GM10248 (cell line): Measurements from ENCODE around the gene NXPH4.

Experiments
- CTCF ChIA-PET: fragments of 300-600 bp; sonication (Branson Sonifier 250); formaldehyde crosslinking; extraction: SDS; loops from one replicate; lab custom pipeline; 2021; ENCODE audit warnings: antibody characterized with exemption; lab: Yijun Ruan, JAX
- POLR2A ChIA-PET: fragments of 350-650 bp; sonication (Branson Sonifier 250); formaldehyde crosslinking; extraction: SDS; loops from one replicate; lab custom pipeline; 2020; ENCODE audit warnings: antibody characterized with exemption; lab: Yijun Ruan, JAX
- DNase-seq: peaks from one replicate; pipeline ENCODE4 v3.0.0; 2012; ENCODE audit errors: extremely low spot score
- TF ChIP-seq, protein P1 (sequence below): IDR thresholded peaks from 2 replicates; pipeline ENCODE4 v1.5.1; 2012; ENCODE audit warnings: mild to moderate bottlenecking, low read depth; ENCODE audit errors: extremely low read depth, missing control alignments, control extremely low read depth

The NXPH4 gene

DNA sequence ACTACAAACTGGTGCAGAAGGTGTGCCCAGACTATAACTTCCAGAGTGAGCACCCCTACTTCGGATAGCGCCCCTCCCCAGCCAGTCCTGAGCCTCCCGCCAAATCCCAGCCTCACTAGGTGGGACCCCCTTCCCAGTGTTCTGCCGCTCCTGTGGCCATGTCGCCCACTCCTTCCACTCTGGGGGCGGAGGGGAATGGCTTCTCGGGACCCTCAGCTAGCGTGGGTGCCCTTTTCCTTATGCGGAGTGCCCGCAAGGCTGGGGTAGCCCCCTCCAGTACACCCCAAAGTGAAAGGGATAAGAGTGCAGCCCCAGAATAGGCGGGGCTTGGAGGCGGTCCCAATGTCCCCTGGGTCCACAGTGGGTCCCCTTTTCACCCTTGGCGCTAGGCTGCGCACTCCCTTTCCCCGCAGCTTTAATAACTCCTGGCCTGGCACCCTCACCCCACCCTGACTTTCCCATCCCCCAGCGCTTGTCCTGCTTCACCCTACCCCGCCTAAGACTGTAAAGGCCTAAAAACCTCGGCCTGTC is 9.2 kb downstream of the NXPH4 start:
- POLR2A ChIA-PET, result no interaction called here
- TF ChIP-seq, protein P1, sequence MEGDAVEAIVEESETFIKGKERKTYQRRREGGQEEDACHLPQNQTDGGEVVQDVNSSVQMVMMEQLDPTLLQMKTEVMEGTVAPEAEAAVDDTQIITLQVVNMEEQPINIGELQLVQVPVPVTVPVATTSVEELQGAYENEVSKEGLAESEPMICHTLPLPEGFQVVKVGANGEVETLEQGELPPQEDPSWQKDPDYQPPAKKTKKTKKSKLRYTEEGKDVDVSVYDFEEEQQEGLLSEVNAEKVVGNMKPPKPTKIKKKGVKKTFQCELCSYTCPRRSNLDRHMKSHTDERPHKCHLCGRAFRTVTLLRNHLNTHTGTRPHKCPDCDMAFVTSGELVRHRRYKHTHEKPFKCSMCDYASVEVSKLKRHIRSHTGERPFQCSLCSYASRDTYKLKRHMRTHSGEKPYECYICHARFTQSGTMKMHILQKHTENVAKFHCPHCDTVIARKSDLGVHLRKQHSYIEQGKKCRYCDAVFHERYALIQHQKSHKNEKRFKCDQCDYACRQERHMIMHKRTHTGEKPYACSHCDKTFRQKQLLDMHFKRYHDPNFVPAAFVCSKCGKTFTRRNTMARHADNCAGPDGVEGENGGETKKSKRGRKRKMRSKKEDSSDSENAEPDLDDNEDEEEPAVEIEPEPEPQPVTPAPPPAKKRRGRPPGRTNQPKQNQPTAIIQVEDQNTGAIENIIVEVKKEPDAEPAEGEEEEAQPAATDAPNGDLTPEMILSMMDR, result no peak
- CTCF ChIA-PET, result interaction anchor here (1.2 to 22.8 kb wide), 8 partner anchors 9 to 227 kb away, joined by 4 to 403 read pairs (median 8); partner anchors contain the start of genes NXPH4 and STAC3
- no peak for DNase-seq

GRCh38 chr12:57226588-57227314 is 10.2 kb downstream of the NXPH4 start:
- DNase-seq, result no peak
- POLR2A ChIA-PET, result interaction anchor here (0.7 kb wide), 1 partner anchor 293 kb away, joined by 3 read pairs; no protein-coding TSS in a partner anchor

GRCh38 chr12:57227315-57228115 is 10.9 kb downstream of the NXPH4 start:
- ChIA-PET POLR2A (interaction anchor here (0.5 to 1.4 kb wide), 2 partner anchors 9 to 517 kb away, joined by 3 to 5 read pairs; partner anchors contain the start of gene TSPAN31), CTCF (interaction anchor here (1.1 to 22.8 kb wide), 7 partner anchors 9 to 231 kb away, joined by 3 to 403 read pairs (median 10); partner anchors contain the start of genes GLI1, NXPH4 and STAC3)
- DNase-seq, result no peak
- TF ChIP-seq, protein P1, result no peak

More at GRCh38 chr12:57226588-57227314, 10.2 kb downstream of the NXPH4 start:
- TF ChIP-seq, protein P1, result no peak
- CTCF ChIA-PET, result interaction anchor here (1.1 to 22.8 kb wide), 9 partner anchors 9 to 232 kb away, joined by 3 to 403 read pairs (median 5); partner anchors contain the start of genes GLI1, NXPH4 and STAC3

DNA sequence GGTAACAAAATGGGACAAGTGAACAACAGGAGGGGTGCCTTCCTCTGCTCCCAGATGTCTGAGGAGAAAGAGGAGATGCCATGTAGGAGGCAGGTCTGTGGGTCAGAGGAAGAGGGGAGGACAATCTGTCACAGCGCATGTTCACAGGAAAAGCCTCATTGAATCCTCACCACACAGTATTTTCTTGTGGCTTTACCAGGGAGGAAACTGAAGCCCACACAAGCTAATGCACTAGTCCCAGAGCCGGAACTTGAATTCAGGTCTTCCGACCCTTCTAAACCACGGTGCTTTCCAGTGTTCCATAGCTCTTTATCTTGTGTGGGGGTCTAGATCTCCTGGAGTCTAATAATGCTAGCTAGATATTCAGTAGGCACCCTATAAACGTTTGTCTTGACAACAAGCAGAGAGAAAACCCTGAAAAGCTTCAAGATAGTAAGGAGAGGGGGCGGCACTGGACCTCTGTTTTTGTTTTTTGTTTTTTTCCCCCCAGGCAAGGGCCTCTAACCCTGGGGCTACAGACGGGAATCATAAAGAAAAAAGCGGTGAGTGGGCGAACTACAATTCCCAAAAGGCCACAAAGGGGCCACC is 12.5 kb downstream of the NXPH4 start:
- DNase-seq, result no peak
- ChIA-PET CTCF (interaction anchor here (0.8 to 22.8 kb wide), 14 partner anchors 10 to 234 kb away, joined by 3 to 403 read pairs (median 4); partner anchors contain the start of genes NXPH4 and STAT6), POLR2A (interaction anchor here (0.6 to 2.3 kb wide), 8 partner anchors 11 to 304 kb away, joined by 3 to 32 read pairs (median 6); partner anchors contain the start of genes DDIT3 and LRP1)
- TF ChIP-seq, protein P1, result no peak

DNA sequence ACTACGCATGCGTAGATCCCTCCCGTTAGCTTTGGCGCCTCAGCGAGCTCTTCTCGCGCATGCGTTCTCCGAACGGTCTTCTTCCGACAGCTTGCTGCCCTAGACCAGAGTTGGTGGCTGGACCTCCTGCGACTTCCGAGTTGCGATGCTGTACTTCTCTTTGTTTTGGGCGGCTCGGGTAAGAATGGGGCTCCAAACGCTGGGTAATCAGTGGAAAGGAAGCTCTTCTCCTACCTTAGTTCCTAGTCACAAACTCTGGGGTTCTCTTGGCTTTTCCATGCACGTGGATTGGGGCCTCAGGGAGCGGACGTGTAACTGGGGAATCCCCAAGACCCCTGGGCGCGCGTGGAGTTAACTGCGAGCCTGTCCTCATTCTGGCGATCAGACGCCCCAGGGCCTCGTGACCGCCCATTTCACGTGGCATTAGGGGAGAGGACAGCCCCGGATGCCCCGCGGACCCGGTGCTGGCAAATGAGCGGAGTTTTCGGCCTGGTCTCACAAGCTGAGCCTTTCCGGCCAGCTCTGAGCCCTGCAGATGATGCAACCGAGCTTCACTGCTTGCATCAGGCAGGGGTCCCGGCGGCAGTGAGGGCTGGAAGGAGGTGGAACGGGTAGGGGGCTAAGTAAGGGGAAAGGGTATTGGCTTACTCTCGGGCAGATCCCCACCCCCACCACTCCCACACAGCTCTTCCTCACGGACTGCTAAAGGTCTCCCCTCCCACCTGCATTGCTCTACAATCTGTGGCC is 13.2 kb downstream of the NXPH4 start, which contains the start of gene SHMT2:
TSS of gene SHMT2 (plus strand) at position 78 of the 747 bp plus-strand sequence. CDS start at position 146, 68 bp downstream.
- DNase-seq, result peak; percentile 98
- ChIA-PET POLR2A (interaction anchor here (0.6 to 2.3 kb wide), 7 partner anchors 10 to 304 kb away, joined by 3 to 32 read pairs (median 5); partner anchors contain the start of gene DDIT3), CTCF (interaction anchor here (0.8 to 22.8 kb wide), 14 partner anchors 10 to 233 kb away, joined by 3 to 403 read pairs (median 4); partner anchors contain the start of genes NXPH4 and STAT6)
- TF ChIP-seq, protein P1, result no peak
